Left renal pelvis (tissue), 4 donors: ENCODE data around the gene TEX54. TPM values are rescaled to one million over a fixed set of nuclear protein-coding genes. Genes with fewer than 3 reads are reported as not detected.
A peak's percentile ranks its signal among the peaks of the same experiment; 100 is the strongest.

Experiments used
- DNase-seq, 4 donors: peaks; one replicate each; pipeline ENCODE4 v3.0.0-alpha.2; 2013; ENCODE audit warnings: low read depth in 4 of 4, low spot score in 3 of 4
- polyA plus RNA-seq, 4 donors: library from polyadenylated mRNA; unstranded; fragments of 120-200 nt; gene quantifications; one replicate each; pipeline ENCODE4 v1.2.1, GENCODE V29; 2013; ENCODE audit not compliant: insufficient read length in 4 of 4

TEX54 gene
- polyA plus RNA-seq, 4 donors, result 0.32 to 0.63 (median 0.38) TPM; not detected in 1

DNA sequence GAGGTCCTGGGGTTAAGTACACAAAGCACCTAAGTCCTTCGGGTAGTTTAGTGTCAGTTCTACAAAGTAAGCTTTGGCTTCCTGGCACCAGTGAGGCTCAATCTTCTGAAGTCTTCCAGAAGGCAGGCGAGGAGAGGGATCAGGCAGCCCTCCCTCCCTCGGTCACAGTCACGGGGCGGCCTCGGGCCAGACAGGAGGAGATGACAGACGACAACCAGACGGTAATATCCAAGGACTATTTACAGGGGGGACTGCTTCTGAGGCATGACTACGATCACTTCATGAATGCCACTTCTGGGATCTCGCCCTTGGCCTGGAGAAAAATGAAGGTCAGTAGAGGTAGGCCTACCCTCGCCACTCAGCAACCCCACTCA is 40.5 kb downstream of the TEX54 start:
- DNase-seq, result no peak

DNA sequence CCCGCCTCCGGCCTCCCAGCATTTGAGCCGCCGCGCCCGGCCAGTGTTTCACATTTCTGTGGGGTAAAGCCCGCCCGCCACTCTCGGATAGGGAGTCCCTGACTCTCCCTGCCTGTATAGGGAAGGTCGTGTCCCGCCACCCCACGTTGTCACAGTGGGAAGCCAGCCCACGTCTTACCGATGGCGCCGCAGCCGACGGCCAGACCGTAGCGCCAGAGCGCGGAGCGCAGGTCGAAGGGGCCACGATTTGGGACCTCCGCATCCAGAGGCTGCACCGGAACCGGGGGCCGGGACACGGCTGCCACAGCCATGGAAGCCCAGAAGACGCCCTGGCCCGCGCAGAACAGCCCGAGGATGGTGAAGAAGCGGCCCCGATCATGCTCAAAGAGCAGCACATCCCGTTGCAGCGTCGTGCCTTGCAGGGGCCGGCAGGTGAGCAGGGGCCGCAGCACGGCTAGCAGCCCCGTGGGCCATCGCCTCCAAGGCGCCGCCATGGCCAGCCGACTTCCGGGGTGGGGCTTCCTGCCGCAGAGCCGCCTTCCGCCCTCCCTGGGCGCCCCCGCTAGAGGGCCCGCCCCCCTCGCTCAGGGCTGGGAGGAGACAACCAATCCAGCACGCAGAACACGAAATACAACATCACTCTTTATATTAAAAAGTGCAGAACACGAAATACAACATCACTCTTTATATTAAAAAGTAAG is 41.0 kb downstream of the TEX54 start, which contains the start of gene TMEM223:
Gene TMEM223, minus strand, starts transcription at position 506 of the 701 bp plus-strand sequence. Its CDS starts 12 bp downstream, at position 494.
- peak; percentile 62 to 73 (median 64) for DNase-seq

DNA sequence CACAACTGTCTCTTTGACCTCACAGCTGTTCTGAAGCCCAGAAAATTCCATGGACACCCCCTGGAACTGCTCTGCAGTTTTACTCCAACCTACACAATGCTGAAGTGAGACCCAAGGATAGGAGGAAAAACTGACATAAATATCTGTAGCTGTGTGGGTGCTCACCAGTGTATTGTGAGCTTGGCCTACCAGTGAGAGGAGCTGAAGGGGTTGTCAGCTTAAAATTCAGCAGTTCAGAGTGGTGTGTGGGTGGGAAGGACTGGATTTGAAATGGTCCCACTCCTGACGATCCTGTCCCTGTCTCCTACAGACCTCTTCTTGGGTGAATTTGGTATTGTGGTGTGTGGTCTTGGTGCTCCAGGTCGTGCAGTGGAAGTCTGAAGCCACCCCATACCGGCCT is 43.1 kb downstream of the TEX54 start:
- DNase-seq, result no peak

DNA sequence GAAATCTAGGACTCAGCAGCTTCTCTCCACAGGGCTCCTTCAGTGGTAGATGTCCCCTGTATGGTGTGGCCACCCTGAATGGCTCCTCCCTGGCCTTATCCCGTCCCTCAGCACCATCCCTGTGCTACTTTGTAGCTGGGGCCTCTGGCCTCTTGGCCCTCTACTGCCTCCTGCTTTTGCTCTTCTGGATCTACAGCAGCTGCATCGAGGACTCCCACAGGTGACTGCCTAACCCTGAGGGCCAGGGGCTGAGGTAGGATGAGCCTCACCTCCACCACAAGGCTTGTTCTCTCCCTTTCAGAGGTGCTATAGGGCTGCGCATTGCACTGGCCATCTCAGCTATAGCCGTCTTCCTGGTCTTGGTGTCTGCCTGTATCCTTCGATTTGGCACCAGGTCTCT is 43.6 kb downstream of the TEX54 start:
- no peak for DNase-seq

DNA sequence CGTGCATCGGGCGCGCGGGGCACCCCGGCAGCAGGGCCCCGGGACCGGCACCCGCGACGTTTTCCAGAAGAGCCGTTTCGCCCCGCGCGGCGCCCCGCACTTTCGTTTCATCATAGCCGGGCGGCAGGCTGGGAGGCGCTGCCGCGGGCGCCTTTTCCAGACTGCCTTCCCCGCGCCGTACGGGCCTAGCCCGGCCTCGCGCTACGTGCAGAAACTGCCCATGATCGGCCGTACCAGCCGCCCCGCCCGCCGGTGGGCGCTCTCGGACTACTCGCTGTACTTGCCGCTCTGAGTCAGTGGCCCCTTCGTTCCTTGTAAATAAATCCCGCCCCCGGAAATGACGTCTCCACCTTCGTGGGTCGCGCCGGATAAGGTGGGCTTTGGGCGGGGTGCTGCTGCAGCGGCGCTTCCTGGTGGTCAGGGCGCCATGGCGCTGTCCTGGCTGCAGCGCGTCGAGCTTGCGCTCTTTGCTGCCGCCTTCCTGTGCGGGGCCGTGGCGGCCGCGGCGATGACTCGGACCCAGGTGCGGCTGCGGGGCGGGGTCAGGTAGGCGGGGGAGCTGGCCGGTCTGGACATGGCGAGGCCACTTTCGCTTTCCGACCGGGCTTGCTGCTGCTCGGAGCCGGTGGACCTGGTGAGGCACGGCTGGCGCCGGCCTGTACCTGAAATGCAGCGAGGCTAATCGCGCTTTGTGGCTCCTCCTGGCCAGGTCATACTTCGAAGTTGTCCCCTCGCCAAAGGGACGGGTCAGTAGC is 45.5 kb downstream of the TEX54 start, which contains the start of gene TMEM179B:
Gene TMEM179B, plus strand, starts transcription at position 398 of the 755 bp plus-strand sequence. Its CDS starts 30 bp downstream, at position 428.
- peak; percentile 90 to 98 (median 98) for DNase-seq

DNA sequence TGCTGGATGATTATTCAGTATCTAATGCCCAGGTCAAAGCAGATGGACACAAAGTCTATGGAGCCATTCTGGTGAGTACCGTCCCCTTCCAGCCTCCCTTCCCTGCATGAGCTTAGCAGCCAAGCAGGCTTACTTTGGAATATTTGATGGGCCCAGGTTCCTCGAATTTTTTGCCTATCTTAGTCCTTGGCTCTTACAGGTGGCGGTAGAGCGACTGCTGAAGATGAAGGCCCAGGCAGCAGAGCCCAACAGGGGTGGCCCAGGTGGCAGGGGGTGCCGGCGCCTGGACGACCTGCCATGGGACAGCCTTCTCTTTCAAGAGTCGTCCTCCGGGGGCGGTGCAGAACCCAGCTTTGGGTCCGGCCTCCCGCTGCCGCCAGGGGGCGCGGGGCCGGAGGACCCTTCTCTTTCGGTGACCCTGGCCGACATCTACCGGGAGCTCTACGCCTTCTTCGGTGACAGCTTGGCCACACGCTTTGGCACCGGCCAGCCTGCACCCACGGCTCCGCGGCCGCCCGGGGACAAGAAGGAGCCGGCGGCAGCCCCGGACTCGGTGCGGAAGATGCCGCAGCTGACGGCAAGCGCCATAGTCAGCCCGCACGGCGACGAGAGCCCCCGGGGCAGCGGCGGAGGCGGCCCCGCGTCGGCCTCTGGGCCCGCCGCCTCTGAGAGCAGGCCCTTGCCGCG is 46.2 kb downstream of the TEX54 start:
- DNase-seq, result peak; percentile 70 to 81 (median 74)

DNA sequence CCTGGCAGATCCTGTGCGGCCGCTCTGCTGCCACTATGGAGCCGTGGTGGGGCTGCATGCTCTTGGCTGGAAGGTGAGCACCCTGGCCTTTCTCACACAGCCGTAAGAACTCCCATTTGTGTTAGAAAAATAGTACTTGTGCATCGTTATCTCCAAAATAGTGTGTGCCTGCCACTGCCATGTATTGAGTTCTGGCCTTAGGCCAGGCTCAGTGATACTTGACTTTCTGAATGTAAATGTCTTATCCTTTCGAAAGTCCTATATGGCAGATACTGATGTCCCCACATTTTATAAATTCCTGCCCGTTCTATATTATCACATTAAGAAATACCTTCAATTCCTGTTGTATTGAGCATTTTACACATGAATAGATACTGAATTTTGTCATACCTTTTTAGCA is 49.9 kb downstream of the TEX54 start:
- no peak for DNase-seq

Other genes starting within 250 kb of the TEX54 start
- gene TUT1, start 241.3 kb downstream of the TEX54 start, polyA plus RNA-seq, result 10 to 100 TPM; 18.7 to 25.0 (median 21.1) TPM
- gene MTA2, start 231.0 kb downstream of the TEX54 start, polyA plus RNA-seq, result 100 to 1,000 TPM in 1 of 4 donors, 10 to 100 TPM in 3; 83.7 to 106 (median 94.6) TPM
- gene EML3, start 220.1 kb downstream of the TEX54 start, polyA plus RNA-seq, result 10 to 100 TPM; 31.8 to 42.3 (median 38.6) TPM
- 1 to 10 TPM; 3.1 to 6.9 (median 3.6) TPM for gene ROM1, start 219.6 kb downstream of the TEX54 start, polyA plus RNA-seq
- gene B3GAT3, start 210.9 kb downstream of the TEX54 start, polyA plus RNA-seq, result 10 to 100 TPM; 27.2 to 49.9 (median 29.8) TPM
- 100 to 1,000 TPM; 363 to 404 (median 379) TPM for gene GANAB, start 186.2 kb downstream of the TEX54 start, polyA plus RNA-seq
- 10 to 100 TPM; 15.7 to 21.6 (median 18.1) TPM for gene INTS5, start 179.5 kb downstream of the TEX54 start, polyA plus RNA-seq
- gene C11orf98, start 167.6 kb downstream of the TEX54 start, polyA plus RNA-seq, result 10 to 100 TPM; 44.7 to 64.6 (median 53.5) TPM
- 1 to 10 TPM; 4.4 to 6.6 (median 6.0) TPM for gene CSKMT, start 167.5 kb downstream of the TEX54 start, polyA plus RNA-seq
- 10 to 100 TPM in 1 of 4 donors, 1 to 10 TPM in 3; 6.0 to 12.6 (median 7.6) TPM for gene UQCC3, start 161.2 kb downstream of the TEX54 start, polyA plus RNA-seq
- gene LBHD1, start 160.6 kb downstream of the TEX54 start, polyA plus RNA-seq, result 1 to 10 TPM; 5.6 to 8.5 (median 6.1) TPM
- 100 to 1,000 TPM; 109 to 166 (median 156) TPM for gene UBXN1, start 153.8 kb downstream of the TEX54 start, polyA plus RNA-seq
- gene LRRN4CL, start 143.3 kb downstream of the TEX54 start, polyA plus RNA-seq, result 1 to 10 TPM in 3 of 4 donors, under 1 TPM in 1; 0.92 to 9.5 (median 1.4) TPM
- 10 to 100 TPM; 48.7 to 71.0 (median 56.2) TPM for gene BSCL2, start 125.4 kb downstream of the TEX54 start, polyA plus RNA-seq
- gene GNG3, start 125.2 kb downstream of the TEX54 start, polyA plus RNA-seq, result 1 to 10 TPM; 1.5 to 2.4 (median 1.9) TPM
- gene HNRNPUL2, start 105.4 kb downstream of the TEX54 start, polyA plus RNA-seq, result 10 to 100 TPM; 71.1 to 91.1 (median 84.8) TPM
- gene TTC9C, start 104.4 kb downstream of the TEX54 start, polyA plus RNA-seq, result 10 to 100 TPM; 38.8 to 46.5 (median 44.0) TPM
- gene ZBTB3, start 78.7 kb downstream of the TEX54 start, polyA plus RNA-seq, result 1 to 10 TPM; 3.9 to 8.9 (median 7.6) TPM
- gene POLR2G, start 71.3 kb downstream of the TEX54 start, polyA plus RNA-seq, result 100 to 1,000 TPM; 102 to 155 (median 145) TPM
- gene TAF6L, start 61.4 kb downstream of the TEX54 start, polyA plus RNA-seq, result 10 to 100 TPM; 19.8 to 43.2 (median 26.6) TPM
- 10 to 100 TPM; 38.8 to 68.4 (median 63.9) TPM for gene TMEM179B, start 45.4 kb downstream of the TEX54 start, polyA plus RNA-seq
- gene TMEM223, start 40.8 kb downstream of the TEX54 start, polyA plus RNA-seq, result 10 to 100 TPM; 19.4 to 31.0 (median 23.3) TPM
- gene NXF1, start 27.4 kb downstream of the TEX54 start, polyA plus RNA-seq, result 100 to 1,000 TPM; 109 to 125 (median 121) TPM
- gene STX5, start 790 bp downstream of the TEX54 start, polyA plus RNA-seq, result 10 to 100 TPM; 53.3 to 57.3 (median 55.5) TPM
- 10 to 100 TPM; 30.2 to 50.4 (median 35.3) TPM for gene WDR74, start 6.7 kb upstream of the TEX54 start, polyA plus RNA-seq
- 100 to 1,000 TPM in 3 of 4 donors, 10 to 100 TPM in 1; 81.0 to 207 (median 159) TPM for gene SLC3A2, start 48.1 kb upstream of the TEX54 start, polyA plus RNA-seq
- under 1 TPM in 2 of 4 donors, not detected in 2; 0.05 to 0.40 TPM for gene CHRM1, start 88.5 kb upstream of the TEX54 start, polyA plus RNA-seq
- 10 to 100 TPM in 3 of 4 donors, under 1 TPM in 1; 0.22 to 34.7 (median 20.9) TPM for gene SLC22A6, start 152.1 kb upstream of the TEX54 start, polyA plus RNA-seq
- gene SLC22A8, start 183.0 kb upstream of the TEX54 start, polyA plus RNA-seq, result 10 to 100 TPM in 3 of 4 donors, under 1 TPM in 1; 0.59 to 51.1 (median 32.8) TPM